ENCODE data around the gene LRRC49.

DNA sequence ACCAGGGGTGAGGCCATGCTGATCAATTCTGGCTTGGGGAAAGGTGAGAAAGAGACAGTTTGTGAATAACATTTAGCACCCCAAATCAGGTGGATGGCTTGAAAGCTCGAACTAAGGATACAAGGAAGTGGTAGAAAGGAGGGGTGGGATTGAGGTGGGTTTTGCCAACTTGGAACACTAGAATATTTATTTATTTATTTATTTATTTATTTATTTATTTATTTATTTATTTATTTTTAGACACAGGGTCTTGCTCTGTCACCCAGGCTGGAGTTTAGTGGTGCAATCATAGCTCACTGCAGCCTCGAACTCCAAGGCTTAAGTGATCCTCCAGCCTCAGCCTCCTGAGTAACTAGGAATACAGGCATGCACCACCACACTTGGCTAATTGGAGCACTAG, 191.6 kb downstream of the LRRC49 start:
- TF ChIP-seq, protein P1, sequence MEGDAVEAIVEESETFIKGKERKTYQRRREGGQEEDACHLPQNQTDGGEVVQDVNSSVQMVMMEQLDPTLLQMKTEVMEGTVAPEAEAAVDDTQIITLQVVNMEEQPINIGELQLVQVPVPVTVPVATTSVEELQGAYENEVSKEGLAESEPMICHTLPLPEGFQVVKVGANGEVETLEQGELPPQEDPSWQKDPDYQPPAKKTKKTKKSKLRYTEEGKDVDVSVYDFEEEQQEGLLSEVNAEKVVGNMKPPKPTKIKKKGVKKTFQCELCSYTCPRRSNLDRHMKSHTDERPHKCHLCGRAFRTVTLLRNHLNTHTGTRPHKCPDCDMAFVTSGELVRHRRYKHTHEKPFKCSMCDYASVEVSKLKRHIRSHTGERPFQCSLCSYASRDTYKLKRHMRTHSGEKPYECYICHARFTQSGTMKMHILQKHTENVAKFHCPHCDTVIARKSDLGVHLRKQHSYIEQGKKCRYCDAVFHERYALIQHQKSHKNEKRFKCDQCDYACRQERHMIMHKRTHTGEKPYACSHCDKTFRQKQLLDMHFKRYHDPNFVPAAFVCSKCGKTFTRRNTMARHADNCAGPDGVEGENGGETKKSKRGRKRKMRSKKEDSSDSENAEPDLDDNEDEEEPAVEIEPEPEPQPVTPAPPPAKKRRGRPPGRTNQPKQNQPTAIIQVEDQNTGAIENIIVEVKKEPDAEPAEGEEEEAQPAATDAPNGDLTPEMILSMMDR (IDR thresholded peaks at IDR 0.05; ENCODE audit: low read length): no peak
- TF ChIP-seq EZH2 (IDR thresholded peaks at IDR 0.05; ENCODE audit: borderline replicate concordance, low read length): no peak

Measured in OCI-LY1 (cell line).